Epidermal melanocyte (primary cell): ENCODE results near the gene SH3PXD2B.

Source experiments
- DNase-seq: peaks from one replicate; pipeline ENCODE4 v3.0.0; 2011; ENCODE audit warnings: low spot score; ENCODE audit not compliant: insufficient read length

The SH3PXD2B gene

DNA sequence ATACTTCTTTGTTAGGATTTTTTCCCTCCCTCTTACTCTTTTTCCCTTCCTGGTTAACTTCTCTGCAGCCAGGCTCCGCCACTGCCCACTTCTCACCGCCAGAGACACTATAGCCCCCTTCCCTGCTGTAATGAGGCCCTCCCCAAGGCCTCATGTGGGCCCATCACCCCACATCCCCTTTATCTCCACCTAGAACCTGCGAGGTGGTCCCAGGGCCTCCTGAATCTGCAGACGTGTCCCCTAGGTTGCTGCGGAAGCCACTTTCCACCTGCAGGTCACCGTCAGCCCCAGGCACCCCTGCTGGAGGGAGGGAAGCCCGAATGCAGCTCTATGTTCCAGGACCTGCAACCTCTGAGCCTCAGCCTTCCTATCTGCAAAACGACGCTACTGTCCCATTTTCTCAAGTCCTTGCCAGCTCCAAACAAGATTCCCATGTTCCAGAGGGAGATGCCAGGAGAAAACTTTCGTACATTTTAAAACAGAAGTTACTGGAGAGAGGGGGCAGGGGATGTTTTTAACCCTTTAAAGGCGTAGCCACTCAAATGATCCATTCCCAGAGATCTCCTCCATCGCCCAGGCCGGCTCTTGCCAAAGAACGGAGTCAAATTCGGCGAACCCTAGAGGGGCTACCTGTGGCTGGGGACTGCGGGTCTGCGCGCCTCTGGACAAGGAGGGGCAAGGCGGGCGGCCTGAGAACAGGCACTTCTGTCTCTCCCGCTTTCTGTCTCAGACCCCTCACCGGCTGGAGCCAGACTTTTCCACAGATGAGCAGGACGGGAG lies 929 bp downstream of the SH3PXD2B start:
- peak; percentile 41 for DNase-seq

DNA sequence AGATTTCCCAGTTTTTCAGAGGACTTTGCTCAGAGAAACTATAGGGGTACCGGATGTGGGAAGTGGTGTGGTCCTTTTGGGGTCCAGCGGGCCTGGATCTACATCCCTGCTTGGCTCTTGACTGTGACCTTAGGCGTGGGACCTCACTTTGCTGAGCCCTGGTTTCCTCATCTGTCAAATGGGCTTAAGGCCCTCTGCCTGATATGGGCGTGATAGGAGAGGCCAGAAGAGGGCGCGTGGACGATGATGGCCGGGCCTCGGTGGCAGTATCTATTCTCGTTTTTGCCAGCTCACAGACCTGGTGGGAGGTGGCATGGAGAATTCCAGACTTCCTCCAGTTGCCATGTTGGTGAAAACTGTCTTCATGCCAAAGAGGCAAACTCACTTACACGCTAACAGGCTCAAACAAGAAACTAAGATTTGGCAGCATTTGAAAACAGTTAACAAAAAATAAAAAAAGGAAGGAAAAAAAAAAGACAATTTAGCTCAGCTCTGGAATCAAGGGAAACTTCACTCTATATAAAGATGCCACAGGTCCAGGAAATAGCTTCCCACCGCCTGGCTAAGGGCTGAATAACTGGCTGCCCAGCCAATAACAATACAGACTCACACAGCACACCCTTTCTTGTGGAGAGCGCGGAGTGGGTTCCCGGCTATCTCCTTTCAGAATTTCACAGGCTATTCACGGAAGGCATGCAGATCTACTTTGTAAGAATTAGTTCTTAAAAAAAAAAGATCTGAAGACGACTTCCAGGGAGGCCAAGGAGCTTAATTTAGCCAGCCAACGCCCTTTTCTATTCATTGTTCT lies 1.7 kb downstream of the SH3PXD2B start:
- DNase-seq: peak; percentile 45

DNA sequence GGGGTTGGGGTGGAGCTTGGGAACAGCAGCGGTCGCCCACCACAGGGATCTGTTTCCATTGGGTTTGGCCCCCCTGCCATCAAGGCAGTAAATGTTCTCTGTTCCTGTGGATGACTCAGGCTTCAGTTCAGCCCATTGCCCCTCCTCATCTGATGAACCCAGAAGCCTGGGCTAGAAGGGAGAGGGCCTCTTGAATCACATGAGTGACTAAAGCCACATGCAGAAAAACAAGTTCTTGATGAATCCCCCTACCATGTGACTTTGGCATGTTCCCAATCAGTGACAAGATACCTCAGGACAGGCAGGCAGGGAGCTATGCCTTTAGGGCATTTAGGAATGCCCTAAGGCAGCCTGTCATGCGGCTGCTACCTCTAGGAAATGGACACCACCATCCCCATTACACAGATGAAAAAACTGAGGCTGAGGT lies 2.5 kb downstream of the SH3PXD2B start:
- no peak for DNase-seq

DNA sequence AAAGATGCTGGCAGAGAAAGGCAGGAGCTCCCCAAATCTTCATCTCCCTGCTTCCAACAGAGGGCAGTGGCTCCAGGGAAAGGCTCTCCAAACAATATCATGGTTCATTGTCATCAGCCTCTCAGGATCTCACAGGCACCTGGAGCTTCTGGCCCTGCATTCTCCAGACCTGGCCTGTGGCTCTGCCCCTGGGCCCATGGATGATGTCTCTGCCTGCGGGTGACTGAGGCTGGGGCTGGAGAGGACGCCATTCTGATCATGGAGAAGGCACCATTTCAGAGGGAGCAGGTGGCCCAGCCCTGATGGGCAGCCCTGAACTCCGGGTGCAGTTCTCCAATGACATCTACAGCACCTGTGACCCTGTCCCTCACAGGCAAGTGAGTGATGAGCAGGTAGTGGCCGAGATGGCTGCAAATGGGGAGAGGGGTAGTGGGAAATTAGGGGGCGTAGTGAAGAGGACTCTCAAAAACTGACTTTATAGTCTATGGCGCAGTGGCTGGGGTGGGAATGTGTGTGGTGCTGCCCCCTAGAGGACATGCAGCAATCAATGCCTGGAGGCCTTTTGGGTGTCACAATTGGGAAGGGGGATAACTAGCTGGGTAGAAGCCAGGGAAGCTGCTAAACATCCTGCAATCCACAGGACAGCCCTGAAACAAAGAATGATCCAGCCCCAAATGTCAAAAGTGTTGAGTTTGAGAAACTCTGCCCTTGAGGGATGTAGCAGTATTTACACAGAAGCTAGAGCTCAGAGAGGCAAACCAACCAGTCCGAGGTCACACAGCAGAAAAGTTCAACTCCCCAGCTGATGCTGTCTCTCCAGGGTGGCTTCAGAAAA lies 3.2 kb downstream of the SH3PXD2B start:
- DNase-seq: peak; percentile 27

DNA sequence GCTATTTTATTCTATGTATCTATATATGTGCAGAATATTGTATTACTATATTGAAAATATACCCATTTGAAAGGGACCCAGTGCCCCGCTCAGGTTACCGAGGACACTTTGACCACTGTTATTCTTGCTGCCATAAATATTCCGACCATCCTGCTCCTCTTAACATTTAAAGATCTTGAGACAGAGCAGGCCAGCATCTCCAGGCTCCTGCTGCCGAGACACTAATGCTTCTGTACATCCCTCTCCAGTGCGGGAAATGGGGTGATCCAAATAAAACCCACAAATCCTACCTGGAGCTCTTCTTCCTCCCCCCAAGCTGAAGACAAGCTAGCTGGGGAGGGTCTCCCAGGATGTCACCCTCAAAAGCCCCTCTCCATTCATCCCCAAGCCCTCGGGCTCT lies 3.9 kb downstream of the SH3PXD2B start:
- no peak for DNase-seq

DNA sequence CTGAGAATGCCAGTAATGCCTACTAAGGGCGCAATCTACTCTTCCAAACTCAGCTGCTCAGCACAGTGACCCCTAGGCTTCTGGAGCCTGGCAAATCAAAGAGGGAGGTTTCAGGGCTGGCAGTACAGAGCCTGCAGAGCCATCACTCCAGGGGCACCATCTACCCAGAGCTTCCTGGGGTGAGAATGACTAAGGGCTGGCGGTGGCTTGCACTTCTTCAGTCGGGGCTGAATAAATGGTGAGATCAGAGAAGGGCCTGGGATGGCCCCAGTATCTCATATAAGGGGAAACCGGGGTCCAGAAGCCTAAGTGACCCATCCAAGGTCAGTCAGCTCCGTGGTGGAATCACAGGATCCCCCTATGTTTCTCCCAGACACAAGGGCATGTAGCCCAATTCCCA lies 5.3 kb downstream of the SH3PXD2B start:
- no peak for DNase-seq

DNA sequence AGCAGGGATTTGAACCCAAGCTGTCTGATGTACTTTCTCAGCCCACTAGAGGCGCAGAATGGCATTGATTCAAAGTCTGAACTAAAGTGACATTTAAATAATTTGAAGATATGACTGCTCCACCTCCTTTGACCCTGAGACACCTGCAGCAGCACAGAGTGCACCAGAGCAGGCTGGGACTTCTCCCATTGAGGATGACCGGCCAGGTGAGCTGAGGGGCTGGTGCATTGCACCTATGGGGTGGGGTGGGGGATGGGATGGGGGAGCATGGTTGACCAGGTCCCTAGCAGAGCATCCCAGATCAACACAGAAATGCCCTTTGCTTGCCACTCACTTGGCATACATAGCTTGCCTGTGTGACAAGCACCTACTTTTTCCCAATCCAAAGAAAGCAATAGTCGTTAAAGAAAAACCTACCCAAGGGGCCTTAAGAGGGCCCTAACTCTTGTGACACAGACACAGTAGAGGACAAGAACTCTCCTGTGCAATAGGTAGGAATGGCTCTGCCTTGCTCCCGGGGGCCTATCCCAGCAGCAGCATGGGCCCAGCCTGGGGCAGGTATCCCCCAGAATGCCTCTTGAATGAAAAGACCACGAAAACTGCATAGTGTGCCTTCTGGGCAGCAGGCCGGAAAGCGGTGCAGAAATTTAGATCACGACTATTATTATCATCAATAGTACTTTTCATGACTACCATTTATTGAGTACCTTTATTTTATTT lies 6.5 kb downstream of the SH3PXD2B start:
- no peak for DNase-seq

DNA sequence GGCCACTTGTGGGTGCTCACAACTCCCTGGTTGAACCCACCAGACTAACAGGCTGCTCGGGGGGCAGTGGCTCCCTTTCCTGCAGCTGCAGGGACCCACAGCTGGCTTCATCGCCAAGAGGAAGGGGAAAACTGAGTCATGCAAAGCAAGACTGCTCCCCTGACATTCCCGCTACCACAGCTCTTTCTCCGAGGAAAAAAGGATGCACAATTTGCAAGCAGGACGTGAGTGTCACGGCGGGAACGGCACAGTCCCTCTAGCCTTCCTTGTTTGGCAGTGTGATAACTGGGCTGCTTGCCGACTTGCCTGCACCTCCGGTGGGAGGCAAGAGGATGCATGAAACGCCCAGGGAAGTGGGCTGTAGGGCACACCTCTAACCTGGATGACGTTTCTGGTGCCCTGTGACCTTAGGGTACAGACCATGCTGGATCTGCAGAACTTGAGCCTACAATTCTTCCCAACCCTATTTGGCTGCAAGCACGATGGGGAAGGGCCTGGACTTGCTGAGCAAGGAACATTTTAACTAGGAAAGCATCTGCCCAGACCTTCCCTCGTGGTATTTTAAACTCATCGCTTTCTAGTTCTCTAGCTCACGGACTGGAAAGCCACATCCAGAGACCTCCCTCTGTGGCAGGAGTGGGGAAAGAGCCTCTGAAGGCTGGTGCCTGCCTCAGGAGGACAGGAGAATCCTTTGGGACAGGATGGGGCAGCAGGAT lies 7.8 kb downstream of the SH3PXD2B start:
- DNase-seq: no peak

DNA sequence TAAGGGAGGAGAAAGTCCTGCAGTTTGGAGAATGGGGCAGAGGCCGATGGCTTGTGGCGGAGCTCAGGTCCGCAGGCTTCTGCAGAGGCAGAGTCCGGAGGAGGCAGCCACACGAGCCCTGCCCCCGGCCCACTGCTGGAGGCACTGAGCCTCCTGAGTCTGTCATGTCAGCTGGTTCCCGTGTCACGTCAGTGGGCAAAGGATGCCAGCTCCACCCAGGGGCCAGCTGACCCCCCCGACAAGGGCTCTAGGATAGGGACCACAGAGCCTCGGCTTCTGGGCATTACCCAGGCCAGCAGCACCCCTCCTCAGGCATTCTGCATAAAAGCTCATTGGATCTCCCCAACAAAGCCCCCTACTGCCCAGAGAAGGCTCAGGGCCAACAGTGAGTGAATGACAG lies 8.5 kb downstream of the SH3PXD2B start:
- no peak for DNase-seq

DNA sequence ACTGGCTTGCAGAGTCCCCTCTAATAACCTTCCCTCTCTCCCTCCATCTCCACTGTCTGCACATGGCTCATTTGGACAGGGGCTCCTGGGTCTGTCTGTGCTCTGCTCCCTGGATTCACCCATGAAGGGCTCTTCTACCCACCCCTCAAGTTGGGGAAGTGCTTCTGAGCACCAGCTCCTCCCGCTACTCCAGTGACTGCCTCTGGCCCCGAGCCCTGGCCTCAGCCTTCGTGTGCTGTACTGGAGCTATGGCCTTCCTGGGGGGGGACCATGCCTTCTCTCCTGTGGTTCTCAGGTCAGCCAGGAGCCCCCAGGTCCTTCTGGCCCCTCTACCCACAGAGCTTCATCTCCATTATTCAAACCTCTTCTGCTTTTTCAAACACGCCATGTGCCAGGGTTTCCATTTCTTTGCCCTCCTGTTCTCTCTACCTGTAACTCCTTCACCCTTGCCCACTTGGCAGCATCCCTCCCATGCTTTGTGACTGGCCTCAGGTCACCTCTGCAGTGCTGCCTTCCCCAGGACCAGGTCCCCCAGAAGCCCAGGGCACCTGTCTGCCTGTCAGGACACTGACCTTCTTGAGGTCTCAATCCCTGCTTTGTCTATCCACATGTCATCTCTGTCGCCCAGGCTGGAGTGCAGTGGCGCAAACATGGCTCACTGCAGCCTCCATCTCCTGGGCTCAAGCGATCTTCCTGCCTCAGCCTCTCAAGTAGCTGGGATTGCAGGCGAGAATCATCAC lies 9.5 kb downstream of the SH3PXD2B start:
- no peak for DNase-seq

DNA sequence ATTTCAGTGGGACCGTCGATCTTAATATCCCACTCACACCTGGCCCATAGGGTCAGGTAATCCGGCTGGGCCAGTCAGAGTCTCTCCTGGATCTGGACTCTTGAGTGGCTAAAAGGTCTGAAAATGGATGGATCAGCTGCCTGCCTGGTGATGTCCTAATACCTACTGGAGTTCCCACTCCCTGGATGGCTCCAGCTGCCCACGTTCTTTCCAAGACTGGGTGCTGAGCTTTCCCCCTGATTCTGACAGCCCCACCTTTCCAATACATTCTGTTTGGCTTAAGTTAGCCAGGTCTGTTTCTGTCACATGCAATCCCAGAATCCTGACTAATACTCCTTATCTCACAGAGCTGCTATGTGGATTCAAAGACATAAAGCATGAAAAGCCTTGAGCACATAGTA lies 10.2 kb downstream of the SH3PXD2B start:
- no peak for DNase-seq

DNA sequence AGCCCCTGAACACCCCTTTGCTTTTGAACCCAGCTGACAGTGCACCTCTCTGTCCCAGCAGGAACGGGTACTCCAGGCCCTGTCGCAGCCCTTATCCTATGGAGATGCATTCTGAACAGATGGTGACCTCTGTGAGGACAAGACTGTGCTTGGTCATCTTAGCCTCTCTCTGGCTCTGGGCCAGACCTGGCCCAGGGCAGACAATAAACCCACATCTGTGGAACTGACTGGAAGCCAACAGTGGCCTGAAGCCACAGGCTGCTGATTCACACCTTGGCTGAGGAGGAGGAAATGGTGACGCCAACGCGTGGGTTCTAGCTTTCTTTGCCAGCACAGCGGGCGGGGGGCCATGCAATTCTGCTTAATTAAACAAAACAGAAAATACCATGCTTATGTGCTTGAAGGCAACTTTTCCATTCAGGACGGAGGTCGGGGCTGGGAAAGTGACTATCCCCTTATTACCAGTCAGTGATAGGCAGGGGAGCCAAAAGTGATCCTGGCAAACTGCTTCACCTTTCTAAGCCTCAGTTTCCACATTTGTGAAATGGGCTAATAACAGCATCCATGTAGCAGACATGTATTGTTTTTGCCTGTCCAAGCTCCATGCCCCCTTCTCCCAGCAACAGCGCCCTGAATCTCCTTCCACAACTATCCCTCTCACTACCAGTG lies 10.8 kb downstream of the SH3PXD2B start:
- peak; percentile 79 for DNase-seq

DNA sequence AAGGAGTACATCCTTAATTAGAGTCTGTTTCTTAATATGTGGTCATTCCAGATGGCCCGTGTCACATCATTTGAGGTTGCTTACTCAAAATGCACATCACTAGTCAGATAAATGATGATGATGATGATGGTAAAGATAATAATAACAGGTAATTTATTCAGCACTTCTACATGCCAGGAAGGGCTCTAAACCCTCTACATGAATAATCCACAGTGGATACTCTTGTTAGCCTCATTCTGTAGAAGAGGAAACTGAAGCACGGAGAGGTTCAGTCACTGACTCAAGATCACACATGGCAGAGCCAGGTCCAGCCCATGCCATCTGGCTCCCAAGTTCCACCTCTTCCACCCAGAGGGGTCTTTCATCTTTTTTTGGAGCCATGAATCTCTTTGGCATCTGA lies 11.7 kb downstream of the SH3PXD2B start:
- DNase-seq: no peak

DNA sequence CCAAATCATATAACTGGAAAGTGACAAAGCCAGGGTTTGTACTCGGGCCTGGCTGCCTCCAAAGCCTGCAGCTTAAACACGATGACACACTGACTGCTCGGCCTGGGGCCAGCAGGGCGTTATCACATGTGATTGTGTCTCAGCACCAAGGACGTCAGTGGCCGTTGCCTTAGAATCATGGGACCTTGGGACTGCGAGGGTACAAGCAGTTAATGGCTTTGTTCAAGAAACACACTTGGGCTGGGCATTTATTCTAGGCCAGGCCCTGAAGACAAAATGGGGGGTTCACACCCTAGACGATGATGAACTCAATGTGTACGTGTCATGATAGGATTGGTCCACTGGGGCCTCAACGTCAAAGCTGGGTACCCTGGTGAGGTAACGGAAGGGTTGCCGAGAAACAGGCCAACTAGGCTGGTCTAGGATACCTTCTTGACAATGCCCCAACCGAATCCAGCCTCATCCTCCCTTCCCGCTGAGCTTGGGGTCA lies 13.0 kb downstream of the SH3PXD2B start:
- no peak for DNase-seq

DNA sequence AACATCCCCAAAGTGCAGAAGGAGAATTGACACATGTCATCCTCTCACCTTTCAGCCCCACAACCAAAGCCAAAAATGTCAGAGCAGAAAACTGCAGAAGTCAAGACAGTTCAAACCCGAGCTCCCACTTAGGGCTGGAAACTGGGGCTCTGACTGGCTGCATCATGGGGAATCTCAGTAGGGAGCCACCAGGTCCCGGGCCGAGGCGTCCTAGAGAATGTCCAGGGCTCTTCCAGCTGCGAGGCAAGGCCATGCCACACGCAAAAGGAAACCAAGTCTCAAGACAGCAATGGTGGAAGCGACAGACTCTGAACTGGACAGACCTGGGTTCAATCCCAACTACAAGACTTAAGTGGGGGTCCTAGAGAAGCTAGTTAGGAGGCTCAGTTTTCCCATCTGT lies 13.8 kb downstream of the SH3PXD2B start:
- DNase-seq: no peak

DNA sequence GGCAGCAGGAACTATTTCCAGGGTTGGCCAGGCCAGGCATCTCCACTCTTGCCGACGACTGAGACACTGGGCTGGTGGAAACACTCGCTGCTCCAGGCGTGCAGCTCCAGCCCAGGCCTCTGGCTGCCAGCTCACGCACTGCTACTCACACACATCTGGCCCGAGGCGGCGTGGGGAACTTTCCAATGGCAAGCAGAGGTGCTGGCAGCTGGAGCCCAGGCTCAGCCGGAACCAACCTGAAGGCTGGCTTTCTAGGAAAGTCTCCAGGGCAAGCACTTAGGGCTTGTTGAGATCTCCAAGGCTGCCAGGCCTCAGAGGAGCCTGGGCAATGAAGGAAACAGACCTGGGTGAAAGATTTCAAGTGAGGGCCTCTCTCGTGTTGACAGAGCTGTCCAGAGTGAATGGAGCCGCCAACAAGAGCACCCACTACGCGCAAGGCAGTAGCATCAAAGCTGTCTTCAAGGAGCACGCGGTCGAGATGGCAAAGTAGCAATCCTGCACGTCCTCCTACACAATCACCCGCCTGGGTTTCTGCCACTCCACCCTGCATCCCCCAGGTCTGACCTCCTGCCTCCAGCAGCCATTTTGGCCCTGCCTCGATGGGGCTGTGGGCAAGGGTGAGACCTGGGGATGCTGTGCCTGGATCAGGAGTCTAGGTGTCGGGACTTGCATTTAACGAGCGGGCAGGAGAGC lies 14.4 kb downstream of the SH3PXD2B start:
- no peak for DNase-seq

DNA sequence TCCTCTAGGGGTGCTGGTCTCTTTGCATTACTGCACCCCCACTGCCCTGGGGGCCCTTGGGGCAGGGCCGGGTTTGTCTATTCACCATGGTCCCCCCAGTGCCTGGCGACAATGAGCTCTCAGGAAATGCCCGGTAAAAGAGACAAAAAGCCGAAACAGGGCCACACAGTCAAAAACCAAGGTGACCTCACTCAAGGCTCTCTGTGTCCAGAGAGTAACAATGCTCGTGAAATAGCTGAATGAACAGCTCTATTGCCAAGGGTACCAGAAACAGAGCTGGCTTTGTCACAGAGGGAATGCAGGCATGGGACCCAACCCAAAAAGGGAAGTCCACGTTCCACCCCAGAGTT lies 16.0 kb downstream of the SH3PXD2B start:
- no peak for DNase-seq

DNA sequence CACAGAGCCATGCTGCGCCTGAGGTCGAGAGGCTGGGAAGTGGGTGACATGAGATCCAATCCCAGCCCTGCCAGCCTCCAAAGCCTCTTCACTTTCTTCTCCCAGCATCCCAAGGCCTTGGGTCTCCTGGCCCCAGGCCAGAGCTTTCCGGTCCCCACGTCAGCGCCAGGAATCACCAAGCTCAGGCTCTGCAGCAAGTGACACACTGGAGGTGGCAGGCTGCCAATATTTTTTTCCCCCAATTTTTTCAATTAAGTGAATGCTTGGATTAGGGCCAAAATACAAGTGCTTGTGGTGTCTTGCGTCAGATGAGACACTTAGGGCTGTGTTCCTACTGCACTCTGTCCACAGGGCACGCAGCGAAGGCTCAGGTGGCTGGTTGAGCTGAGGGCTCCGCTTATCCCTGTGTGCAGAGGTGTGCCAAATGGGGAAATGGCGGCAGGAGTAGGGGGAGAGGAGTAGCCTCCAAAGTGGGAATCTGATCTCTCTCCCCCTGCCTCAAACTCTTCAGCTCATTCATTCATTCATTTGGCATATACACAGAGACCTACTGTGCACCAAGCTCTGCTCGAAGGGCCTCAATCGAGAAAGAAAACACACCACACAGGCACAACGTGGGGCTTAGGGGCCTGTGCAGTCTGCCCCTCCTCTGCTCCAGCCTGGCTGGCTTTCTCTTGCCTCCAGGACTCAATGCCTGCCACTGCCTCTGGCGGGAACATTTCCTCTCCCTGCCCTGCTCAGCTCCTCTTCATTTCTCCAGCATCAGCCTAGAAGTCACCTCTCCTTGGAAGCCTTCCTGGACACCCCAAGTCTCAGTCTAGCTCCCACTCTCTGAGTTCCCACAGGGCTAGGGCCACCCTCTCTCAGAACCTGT lies 16.6 kb downstream of the SH3PXD2B start:
- peak; percentile 73 for DNase-seq
